GM12873 (cell line): ENCODE results near the gene RBBP7.

ENCODE experiments used
- CTCF ChIP-seq: IDR thresholded peaks from 2 replicates; pipeline ENCODE4 v1.5.1; 2012; ENCODE audit warnings: low read depth, mild to moderate bottlenecking, moderate library complexity, low read length, control low read depth; ENCODE audit not compliant: insufficient read depth; ENCODE audit errors: missing control alignments

The RBBP7 gene

GRCh38 chrX:16874458-16875095 is 4.4 kb upstream of the RBBP7 start:
- no peak for TF ChIP-seq CTCF

GRCh38 chrX:16873106-16873505 is 2.9 kb upstream of the RBBP7 start:
- no peak for TF ChIP-seq CTCF

GRCh38 chrX:16870862-16871815 is 977 bp upstream of the RBBP7 start:
- TF ChIP-seq CTCF, result no peak

GRCh38 chrX:16869393-16870094 is 618 bp downstream of the RBBP7 start:
- no peak for TF ChIP-seq CTCF

GRCh38 chrX:16868920-16869319 is 1.2 kb downstream of the RBBP7 start:
- no peak for TF ChIP-seq CTCF

GRCh38 chrX:16867947-16868346 is 2.2 kb downstream of the RBBP7 start:
- no peak for TF ChIP-seq CTCF

- TF ChIP-seq CTCF, result no peak
Measured at GRCh38 chrX:16862829-16863228, 7.3 kb downstream of the RBBP7 start.
